ENCODE measurements around the gene KIAA1671. TPM values are rescaled to one million over a fixed set of nuclear protein-coding genes. Genes with fewer than 3 reads are reported as not detected.

KIAA1671 gene
- total RNA-seq, 1 donor from 2014 or later: 20.6 TPM

GRCh38 chr22:24952837-24953383 lies 394 bp downstream of the KIAA1671 start:
- no peak for DNase-seq

- DNase-seq: no peak
Measured at GRCh38 chr22:24953384-24954113, 1.0 kb downstream of the KIAA1671 start.

- no peak for DNase-seq
Measured at GRCh38 chr22:24954114-24954463, 1.6 kb downstream of the KIAA1671 start.

GRCh38 chr22:24954856-24955255 lies 2.3 kb downstream of the KIAA1671 start:
- DNase-seq: no peak

GRCh38 chr22:24957043-24957442 lies 4.5 kb downstream of the KIAA1671 start:
- no peak for DNase-seq

- no peak for DNase-seq
Measured at GRCh38 chr22:24961217-24961844, 8.8 kb downstream of the KIAA1671 start.

- DNase-seq: no peak
Measured at GRCh38 chr22:24962094-24962493, 9.6 kb downstream of the KIAA1671 start.

- DNase-seq: no peak
Measured at GRCh38 chr22:24962835-24963234, 10.3 kb downstream of the KIAA1671 start.

GRCh38 chr22:24964441-24964840 lies 11.9 kb downstream of the KIAA1671 start:
- DNase-seq: no peak

- no peak for DNase-seq
Measured at GRCh38 chr22:24965822-24966626, 13.5 kb downstream of the KIAA1671 start.

- no peak for DNase-seq
Measured at GRCh38 chr22:24968066-24968561, 15.6 kb downstream of the KIAA1671 start.

GRCh38 chr22:24969560-24970301 lies 17.2 kb downstream of the KIAA1671 start:
- no peak for DNase-seq

GRCh38 chr22:24972369-24972768 lies 19.9 kb downstream of the KIAA1671 start:
- no peak for DNase-seq

- DNase-seq: no peak
Measured at GRCh38 chr22:24973872-24974271, 21.4 kb downstream of the KIAA1671 start.

- no peak for DNase-seq
Measured at GRCh38 chr22:24975125-24975640, 22.7 kb downstream of the KIAA1671 start.

- DNase-seq: no peak
Measured at GRCh38 chr22:24975813-24976341, 23.4 kb downstream of the KIAA1671 start.

- peak; percentile 37 for DNase-seq
Measured at GRCh38 chr22:24976442-24977218, 24.1 kb downstream of the KIAA1671 start.

GRCh38 chr22:24977370-24978221 lies 25.1 kb downstream of the KIAA1671 start:
- DNase-seq: no peak

- no peak for DNase-seq
Measured at GRCh38 chr22:24978308-24978707, 25.8 kb downstream of the KIAA1671 start.

- no peak for DNase-seq
Measured at GRCh38 chr22:24981066-24981465, 28.6 kb downstream of the KIAA1671 start.
